Fibroblast of lung (primary cell): Measurements from ENCODE around the gene PYURF. TPM values are rescaled to one million over a fixed set of nuclear protein-coding genes. Genes with fewer than 3 reads are reported as not detected.

Experiments used
- DNase-seq, 2 donors: peaks; one replicate each; pipeline versions ENCODE4 v3.0.0 to v3.0.0-alpha.2; 2010; ENCODE audit warnings: low read depth in 2 of 2
- H2AFZ ChIP-seq: 2 replicates; pipeline ENCODE4 v1.5.1; 2012; ENCODE audit warnings: low read length, control low read depth, inconsistent platforms
- H3K27ac ChIP-seq: 2 replicates; pipeline ENCODE4 v1.5.1; 2011; ENCODE audit warnings: low read length, control low read depth; ENCODE audit not compliant: insufficient read depth
- H3K27me3 ChIP-seq: 2 replicates; pipeline ENCODE4 v1.5.1; 2011; ENCODE audit warnings: mild to moderate bottlenecking, low read length; ENCODE audit not compliant: control insufficient read depth, insufficient read depth
- H3K36me3 ChIP-seq: 2 replicates; pipeline ENCODE4 v1.5.1; 2011; ENCODE audit warnings: low read length; ENCODE audit not compliant: control insufficient read depth, insufficient read depth
- H3K4me1 ChIP-seq: 2 replicates; pipeline ENCODE4 v1.5.1; 2011; ENCODE audit warnings: low read length; ENCODE audit not compliant: control insufficient read depth, insufficient read depth; ENCODE audit errors: extremely low read depth
- H3K4me2 ChIP-seq: 2 replicates; pipeline ENCODE4 v1.5.1; 2011; ENCODE audit warnings: low read length, control low read depth; ENCODE audit not compliant: insufficient read depth; ENCODE audit errors: extremely low read depth
- H3K4me3 ChIP-seq, 4 experiments: fragments of 200-600 bp in 1 of 4; sonication (generic) in 1 of 4; replicated peaks in 1 of 4; 2 replicates each; pipeline ENCODE4 v1.5.1; 2011 to 2016; ENCODE audit warnings: low read length in 4 of 4, low read depth in 3 of 4, mild to moderate bottlenecking in 3 of 4, control low read depth in 2 of 4, inconsistent platforms in 1 of 4, mixed read lengths in 1 of 4; ENCODE audit not compliant: insufficient read depth in 1 of 4; ENCODE audit errors: control extremely low read depth in 1 of 4
- H3K79me2 ChIP-seq: 2 replicates; pipeline ENCODE4 v1.5.1; 2012; ENCODE audit warnings: mild to moderate bottlenecking, low read length, inconsistent platforms; ENCODE audit not compliant: control insufficient read depth, insufficient read depth
- H3K9ac ChIP-seq: 2 replicates; pipeline ENCODE4 v1.5.1; 2011; ENCODE audit warnings: mild to moderate bottlenecking, low read length, control low read depth; ENCODE audit not compliant: insufficient read depth
- H3K9me3 ChIP-seq: 2 replicates; pipeline ENCODE4 v1.5.1; 2012; ENCODE audit warnings: low read depth, low read length; ENCODE audit not compliant: control insufficient read depth, insufficient read depth
- H4K20me1 ChIP-seq: 2 replicates; pipeline ENCODE4 v1.5.1; 2011; ENCODE audit warnings: low read length; ENCODE audit not compliant: control insufficient read depth, insufficient read depth; ENCODE audit errors: extremely low read depth
- EZH2 ChIP-seq: IDR thresholded peaks from 2 replicates; pipeline ENCODE4 v1.5.1; 2012; ENCODE audit warnings: low read length, control low read depth, mild to moderate bottlenecking; ENCODE audit errors: missing control alignments
- polyA plus RNA-seq, 2 donors: library from polyadenylated mRNA; depleted of rRNA in 1 of 2; stranded (reverse) in 1 of 2; unstranded in 1 of 2; fragments of >200 nt; gene quantifications; 2 replicates each; pipeline ENCODE4 v1.2.1, GENCODE V29; 2011 to 2012; ENCODE audit warnings: missing spikeins in 1 of 2
- total RNA-seq: library from RNA; depleted of rRNA; stranded (reverse); fragments of >200 nt; gene quantifications from 2 replicates; pipeline ENCODE4 v1.2.1, GENCODE V29; 2014
- TF ChIP-seq, protein P1 (sequence below), 2 donors: IDR thresholded peaks in 1 of 2; conservative IDR thresholded peaks in 1 of 2; 1 replicate in 1 of 2; 2 replicates in 1 of 2; pipeline ENCODE4 v1.5.1; 2011 to 2012; ENCODE audit warnings: low read length in 2 of 2, control low read depth in 1 of 2, inconsistent platforms in 1 of 2, low read depth in 1 of 2, mild to moderate bottlenecking in 1 of 2

Gene PYURF
- total and polyA plus RNA-seq, 2 donors (not counting 1 experiment from before 2014, with no cell fraction given): 91.3 to 102 TPM

DNA sequence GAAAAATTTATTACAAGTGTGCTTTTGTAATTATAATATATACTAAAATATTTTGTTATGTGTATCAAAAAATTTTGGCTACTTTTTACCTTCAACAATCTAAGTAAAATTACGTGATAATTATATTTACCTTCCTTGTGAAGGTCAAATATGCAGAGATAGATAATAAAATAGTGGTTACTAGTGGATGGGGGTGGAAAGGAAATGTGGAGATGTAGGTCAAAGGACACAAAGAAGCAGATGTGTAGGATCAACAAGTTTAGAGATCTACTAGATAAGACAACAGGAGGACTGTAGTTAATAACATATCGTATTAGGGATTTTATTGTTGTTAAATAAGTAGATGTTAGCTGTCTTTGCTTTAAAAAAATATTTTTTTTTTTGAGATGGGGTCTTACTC is 45.3 kb downstream of the PYURF start:
- Histone ChIP-seq H3K4me3 (no peak overlapping the region), H3K4me2 (no peak overlapping the region), H3K36me3 (no peaks in the 10 kb centered on the region), H3K79me2 (no peaks in the 10 kb centered on the region), H3K27me3 (no peaks in the 10 kb centered on the region), H3K9me3 (no peaks in the 10 kb centered on the region), H2AFZ (no peak overlapping the region), H3K27ac (no peak overlapping the region), H4K20me1 (no peaks in the 10 kb centered on the region), H3K4me1 (no peaks in the 10 kb centered on the region), H3K9ac (no peak overlapping the region)
- no peak for DNase-seq
- no peak for TF ChIP-seq EZH2

DNA sequence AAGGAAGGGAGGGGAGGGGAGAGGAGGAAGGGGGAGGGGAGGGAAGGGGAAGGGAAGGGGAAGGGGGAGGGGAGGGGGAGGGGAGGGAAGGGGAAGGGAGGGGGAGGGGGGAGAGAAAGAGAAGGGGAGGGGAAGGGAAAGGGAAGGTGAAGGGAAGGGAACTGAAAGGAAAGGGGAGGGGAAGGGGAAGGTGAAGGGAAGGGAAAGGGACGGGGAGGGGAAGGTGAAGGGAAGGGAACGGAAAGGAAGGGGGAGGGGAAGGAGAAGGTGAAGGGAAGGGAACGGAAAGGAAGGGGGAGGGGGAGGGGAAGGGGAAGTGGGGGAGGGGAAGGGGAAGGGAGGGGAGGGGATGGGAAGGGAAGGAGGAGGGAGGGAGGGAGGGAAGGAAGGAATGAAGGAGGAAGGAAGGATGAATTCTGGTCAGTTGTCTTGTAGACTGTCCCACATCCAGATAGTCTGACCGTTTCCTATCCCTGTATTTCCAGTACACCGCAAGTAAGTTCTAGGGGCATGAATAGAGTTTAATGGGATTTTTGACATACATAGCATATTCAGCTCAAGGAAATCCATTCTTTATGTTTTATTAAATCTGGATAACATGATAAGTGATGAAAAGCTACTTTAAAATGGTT is 46.2 kb downstream of the PYURF start:
- Histone ChIP-seq H3K27ac (no peak overlapping the region), H2AFZ (no peak overlapping the region), H3K4me1 (no peaks in the 10 kb centered on the region), H4K20me1 (no peaks in the 10 kb centered on the region), H3K4me3 (no peak overlapping the region), H3K27me3 (no peaks in the 10 kb centered on the region), H3K79me2 (no peaks in the 10 kb centered on the region), H3K4me2 (no peak overlapping the region), H3K9ac (no peak overlapping the region), H3K36me3 (no peaks in the 10 kb centered on the region), H3K9me3 (no peaks in the 10 kb centered on the region)
- TF ChIP-seq, protein P1, sequence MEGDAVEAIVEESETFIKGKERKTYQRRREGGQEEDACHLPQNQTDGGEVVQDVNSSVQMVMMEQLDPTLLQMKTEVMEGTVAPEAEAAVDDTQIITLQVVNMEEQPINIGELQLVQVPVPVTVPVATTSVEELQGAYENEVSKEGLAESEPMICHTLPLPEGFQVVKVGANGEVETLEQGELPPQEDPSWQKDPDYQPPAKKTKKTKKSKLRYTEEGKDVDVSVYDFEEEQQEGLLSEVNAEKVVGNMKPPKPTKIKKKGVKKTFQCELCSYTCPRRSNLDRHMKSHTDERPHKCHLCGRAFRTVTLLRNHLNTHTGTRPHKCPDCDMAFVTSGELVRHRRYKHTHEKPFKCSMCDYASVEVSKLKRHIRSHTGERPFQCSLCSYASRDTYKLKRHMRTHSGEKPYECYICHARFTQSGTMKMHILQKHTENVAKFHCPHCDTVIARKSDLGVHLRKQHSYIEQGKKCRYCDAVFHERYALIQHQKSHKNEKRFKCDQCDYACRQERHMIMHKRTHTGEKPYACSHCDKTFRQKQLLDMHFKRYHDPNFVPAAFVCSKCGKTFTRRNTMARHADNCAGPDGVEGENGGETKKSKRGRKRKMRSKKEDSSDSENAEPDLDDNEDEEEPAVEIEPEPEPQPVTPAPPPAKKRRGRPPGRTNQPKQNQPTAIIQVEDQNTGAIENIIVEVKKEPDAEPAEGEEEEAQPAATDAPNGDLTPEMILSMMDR (conservative IDR thresholded peaks at IDR 0.05 in 1 of 2, IDR thresholded peaks at IDR 0.05 in 1 of 2; ENCODE audit: low read depth in 1 of 2, low read length in 2 of 2): no peak
- TF ChIP-seq EZH2: no peak
- no peak for DNase-seq

Other genes starting within 250 kb of the PYURF start
- gene PPM1K, start 239.2 kb downstream of the PYURF start, total RNA-seq: 10.0 and 18.0 TPM in 2 replicates
- 8.1 and 14.4 TPM in 2 replicates for gene PPM1K, start 239.2 kb downstream of the PYURF start, polyA plus RNA-seq
- 8.5 and 12.9 TPM in 2 replicates for gene HERC6, start 144.9 kb downstream of the PYURF start, total RNA-seq
- gene HERC6, start 144.9 kb downstream of the PYURF start, polyA plus RNA-seq: 4.1 and 6.3 TPM in 2 replicates
- gene HERC5, start 66.7 kb downstream of the PYURF start, total RNA-seq: 3.3 TPM in 2 replicates
- 0.23 and 0.73 TPM in 2 replicates for gene HERC5, start 66.7 kb downstream of the PYURF start, polyA plus RNA-seq
- gene HERC3, start 68.7 kb upstream of the PYURF start, total RNA-seq: 12.1 and 27.6 TPM in 2 replicates
- 22.9 and 24.5 TPM in 2 replicates for gene HERC3, start 68.7 kb upstream of the PYURF start, polyA plus RNA-seq
- gene NAP1L5, start 174.1 kb upstream of the PYURF start, total RNA-seq: 5.9 and 8.9 TPM in 2 replicates
- gene NAP1L5, start 174.1 kb upstream of the PYURF start, polyA plus RNA-seq: 14.1 and 14.8 TPM in 2 replicates